Stimulated activated CD8-positive, alpha-beta memory T cell treated with anti-CD3 and anti-CD28 coated beads, Interleukin-2, amount 100 ng/mL, for 48 hours (primary cell): ENCODE results near the gene NFIC.

Source experiments
- DNase-seq, 2 donors: peaks; one replicate each; pipeline ENCODE4 v3.0.0-alpha.2; 2020; ENCODE audit warnings: low read depth in 2 of 2

The NFIC gene

DNA sequence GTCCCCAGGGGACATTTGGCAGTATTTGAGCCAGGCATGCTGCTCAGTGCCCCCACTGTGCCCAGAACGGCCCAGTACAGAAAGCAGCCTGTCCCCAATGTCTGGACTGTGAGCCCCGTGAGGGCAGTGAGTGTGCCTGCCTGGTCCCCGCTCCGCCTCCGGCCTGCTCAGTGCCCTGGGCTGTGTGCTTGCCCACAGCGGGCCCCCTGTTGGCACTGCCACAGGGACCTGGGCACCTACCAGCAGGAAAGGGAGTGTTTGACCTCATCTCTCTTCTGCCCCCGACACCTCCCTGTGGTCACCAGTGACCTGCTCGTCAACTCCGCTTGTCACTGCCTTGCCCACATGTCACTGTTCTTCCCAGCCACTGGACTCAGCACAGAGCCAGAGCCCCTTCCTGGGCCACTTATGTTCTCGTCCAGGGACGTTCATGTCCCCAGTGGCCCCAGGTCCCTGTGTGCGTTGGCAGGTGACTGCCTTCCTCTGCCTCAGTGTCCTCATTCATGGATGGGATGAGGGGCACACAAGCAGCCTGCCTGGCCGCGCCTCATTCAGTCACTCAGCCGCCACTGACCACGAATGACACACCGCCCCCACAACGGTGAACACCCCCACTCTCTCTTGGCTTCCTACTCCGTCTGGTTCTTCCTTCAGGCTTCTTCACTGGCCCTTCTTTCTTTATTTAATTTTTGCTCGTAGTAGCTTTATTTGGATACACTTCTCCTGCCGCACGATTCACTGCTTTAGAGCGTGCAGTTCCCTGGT lies 142.6 kb downstream of the NFIC start:
- DNase-seq = no peak

DNA sequence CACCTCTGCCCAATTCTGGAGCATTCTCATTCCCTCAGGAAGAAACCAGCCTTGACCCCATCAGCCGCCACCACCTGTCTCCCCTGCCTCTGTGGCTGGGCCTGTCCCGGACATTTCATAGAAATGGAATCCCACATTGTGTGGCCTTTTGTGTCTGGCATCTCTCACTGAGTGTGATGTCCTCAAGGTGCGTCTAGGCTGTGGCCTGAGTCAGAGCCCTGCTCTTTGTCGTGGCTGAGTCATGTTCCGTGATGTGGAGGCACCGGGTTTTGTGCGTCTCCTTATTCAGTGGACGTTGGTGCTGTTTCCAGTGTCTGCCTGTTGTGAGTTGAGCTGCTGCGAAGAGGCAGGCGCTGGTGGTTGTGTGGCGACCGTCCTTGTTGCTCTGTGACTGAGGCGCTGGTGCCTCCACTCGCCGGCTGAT lies 143.2 kb downstream of the NFIC start:
- peak in 1 of 2 donors; percentile 38 for DNase-seq

- no peak for DNase-seq
Measured at GRCh38 chr19:3510727-3511126, 144.3 kb downstream of the NFIC start.

GRCh38 chr19:3511506-3512251 lies 145.3 kb downstream of the NFIC start:
- DNase-seq = no peak

DNA sequence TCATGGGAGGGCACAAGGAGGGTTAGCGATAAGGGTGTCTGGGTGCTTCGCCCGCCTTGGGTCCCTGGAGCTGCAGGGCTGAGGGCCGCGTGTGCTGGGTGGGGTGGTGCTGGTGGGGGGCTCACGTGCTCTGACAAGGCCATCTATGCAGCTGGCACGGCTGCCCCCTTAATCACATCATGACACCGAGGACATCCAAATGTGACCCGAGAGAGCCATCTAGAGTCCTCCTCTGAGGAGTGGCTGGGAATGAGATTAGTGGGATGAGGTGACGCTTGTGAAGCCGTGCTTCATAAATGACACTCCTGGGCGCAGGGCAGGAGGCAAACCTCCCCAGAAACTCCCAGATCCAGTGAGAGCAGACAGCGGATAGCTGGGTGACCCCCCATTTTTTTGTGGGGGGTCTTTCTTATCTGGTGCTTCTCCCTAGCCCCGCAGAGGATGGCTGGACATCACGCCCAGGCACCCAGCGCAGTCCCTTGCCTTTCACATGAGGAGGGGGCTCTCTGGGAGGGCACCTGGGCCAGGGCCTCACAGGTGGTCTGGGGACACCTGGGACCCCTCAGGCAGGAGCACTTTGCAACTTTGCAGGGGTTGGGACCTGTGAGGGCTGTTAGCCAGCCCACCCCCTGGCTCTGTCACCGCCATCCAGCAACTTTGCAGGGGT lies 146.3 kb downstream of the NFIC start:
- DNase-seq = no peak

GRCh38 chr19:3513229-3514140 lies 147.1 kb downstream of the NFIC start:
- no peak for DNase-seq

DNA sequence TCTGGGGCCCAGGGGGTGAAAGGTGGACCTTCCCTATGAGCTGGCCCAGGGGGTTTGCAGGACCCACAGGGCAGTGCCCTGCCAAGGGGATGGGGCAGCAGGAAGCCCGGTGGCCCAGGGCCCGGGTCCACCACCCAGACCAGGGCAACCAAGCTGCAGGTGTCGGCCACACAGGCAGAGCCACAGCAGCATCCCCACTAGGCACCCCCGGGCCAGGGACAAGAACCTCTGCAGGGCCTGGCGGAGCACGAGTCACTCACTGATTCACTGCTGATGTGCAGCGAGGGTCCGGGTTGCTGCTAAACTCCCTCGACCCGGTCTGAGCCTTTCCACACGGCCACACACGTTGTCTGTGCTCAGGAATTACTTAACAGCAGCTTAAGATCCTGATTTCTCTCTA lies 148.5 kb downstream of the NFIC start:
- DNase-seq = no peak

GRCh38 chr19:3515891-3516422 lies 149.6 kb downstream of the NFIC start:
- no peak for DNase-seq

DNA sequence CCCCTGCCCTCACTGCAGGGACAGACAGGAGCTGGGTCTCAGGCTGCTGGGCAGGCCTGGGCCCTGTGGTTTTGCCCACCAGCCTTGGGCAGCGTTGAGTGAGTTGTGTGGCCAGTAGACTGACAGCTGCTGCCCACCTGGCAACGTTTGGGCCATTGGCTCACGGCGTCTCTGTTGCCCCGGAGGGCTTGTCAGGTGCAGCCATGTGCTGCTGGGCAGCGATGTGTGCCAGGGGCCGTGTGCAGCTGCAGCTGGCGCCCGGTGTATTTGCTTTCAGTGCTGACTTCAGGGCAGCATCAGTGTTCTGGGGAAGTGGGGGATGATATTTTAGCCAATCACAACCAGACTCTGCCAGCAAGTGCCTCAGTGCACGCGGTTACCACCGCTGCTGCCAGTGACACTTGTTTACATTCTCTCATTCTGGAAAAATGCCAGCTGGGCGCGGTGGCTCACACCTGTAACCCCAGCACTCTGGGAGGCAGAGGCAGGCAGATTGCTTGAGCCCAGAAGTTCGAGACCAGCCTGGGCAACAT lies 150.4 kb downstream of the NFIC start:
- no peak for DNase-seq

GRCh38 chr19:3517638-3518037 lies 151.3 kb downstream of the NFIC start:
- no peak for DNase-seq

DNA sequence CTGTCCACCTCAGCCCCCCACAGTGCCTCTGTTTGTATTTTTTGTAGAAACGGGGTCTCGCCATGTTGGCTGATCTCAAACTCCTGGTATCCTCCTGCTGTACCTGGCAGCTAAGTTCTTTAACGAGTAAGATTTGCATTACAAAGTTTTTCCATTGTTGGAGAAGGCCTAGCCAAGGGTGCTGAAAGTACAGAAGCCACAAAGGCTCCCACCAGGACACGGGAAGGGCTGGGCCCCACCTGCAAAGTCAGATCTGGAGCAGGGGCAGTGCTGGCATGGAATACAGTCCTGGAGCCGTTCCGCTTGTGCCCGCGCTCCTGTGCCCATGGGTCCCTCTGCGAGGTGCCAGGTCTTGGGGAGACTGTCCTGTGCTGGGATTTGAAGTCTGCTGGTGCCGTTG lies 151.9 kb downstream of the NFIC start:
- DNase-seq = no peak

DNA sequence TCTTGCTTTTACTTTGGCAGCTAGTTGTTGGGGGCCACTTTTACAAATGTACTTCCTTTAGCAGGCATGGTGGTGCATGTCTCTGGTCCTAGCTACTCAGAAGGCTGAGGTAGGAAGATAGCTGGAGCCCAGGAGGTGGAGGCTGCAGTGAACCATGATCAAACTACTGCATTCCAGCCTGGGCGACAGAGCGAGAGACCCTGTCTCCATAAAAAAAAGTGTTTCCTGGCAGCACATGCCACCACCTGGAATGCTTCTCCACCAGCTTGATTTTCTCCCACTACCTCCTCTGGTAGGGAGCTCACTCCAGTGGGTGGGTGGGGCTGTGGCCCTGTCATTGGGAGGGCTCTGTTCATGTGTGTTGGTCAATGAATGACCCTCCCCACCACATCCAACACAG lies 152.3 kb downstream of the NFIC start:
- no peak for DNase-seq
